GM18519 (cell line): Measurements from ENCODE around the gene G2E3.
"Not testable (repeated sequence)": the region's sequence is repeated elsewhere in the genome, so short reads cannot be mapped to it uniquely, and the experiment has no call there.

Source experiments
- ATAC-seq: cut with Tn5 transposase; IDR thresholded peaks from one replicate; pipeline ENCODE4 v1.9.1; 2021; ENCODE audit warnings: mild to moderate bottlenecking, moderate library complexity; ENCODE audit not compliant: unreplicated experiment, low FRiP score

The G2E3 gene, protein sequence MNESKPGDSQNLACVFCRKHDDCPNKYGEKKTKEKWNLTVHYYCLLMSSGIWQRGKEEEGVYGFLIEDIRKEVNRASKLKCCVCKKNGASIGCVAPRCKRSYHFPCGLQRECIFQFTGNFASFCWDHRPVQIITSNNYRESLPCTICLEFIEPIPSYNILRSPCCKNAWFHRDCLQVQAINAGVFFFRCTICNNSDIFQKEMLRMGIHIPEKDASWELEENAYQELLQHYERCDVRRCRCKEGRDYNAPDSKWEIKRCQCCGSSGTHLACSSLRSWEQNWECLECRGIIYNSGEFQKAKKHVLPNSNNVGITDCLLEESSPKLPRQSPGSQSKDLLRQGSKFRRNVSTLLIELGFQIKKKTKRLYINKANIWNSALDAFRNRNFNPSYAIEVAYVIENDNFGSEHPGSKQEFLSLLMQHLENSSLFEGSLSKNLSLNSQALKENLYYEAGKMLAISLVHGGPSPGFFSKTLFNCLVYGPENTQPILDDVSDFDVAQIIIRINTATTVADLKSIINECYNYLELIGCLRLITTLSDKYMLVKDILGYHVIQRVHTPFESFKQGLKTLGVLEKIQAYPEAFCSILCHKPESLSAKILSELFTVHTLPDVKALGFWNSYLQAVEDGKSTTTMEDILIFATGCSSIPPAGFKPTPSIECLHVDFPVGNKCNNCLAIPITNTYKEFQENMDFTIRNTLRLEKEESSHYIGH

DNA sequence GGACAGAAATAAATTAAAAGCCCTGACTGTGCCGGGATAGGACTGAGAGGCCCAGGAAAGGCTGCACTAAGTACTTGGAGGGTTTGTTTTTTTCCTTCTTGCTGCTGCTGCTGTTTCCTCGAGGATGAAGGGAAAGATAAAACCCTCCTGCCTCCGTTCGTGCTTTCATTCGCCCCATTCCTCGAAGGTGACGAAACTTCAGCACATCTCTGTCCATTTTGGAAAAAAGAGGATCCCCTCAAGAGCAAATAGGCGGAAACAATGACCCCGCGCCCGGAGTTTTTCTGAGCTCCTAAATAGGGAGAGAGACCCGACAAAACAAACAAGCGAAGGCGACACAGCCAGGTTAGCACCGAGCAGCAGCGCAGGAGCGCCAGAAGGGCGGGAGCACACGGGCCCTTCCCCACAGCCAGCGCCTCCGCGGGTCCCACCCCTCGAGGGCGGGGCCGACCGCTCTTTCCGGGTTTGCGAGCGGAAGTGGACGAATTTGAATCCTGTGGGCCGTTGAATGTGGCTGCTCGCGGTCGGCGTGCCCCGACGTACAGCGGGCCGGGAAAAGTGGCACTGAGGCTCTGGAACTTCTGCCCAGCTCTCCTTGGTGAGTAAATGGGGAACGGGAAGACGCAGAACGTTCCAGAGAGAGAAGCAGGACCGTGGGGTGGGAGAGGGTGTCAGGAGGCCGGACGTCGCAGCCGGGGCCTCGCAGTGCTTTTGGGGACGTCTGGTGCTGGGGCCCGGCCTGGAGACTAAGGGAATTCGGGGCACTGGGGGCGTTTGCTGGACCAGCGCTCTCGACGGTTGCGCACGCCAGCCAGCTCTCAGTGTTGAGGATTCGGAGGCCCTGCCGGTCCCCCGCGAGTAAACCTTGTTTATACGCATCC is at the start of gene G2E3:
TSS of gene G2E3 (plus strand) at position 484 of the 881 bp plus-strand sequence. CDS start 21,922 bp downstream, outside the sequence.
- ATAC-seq: peak; percentile 98

DNA sequence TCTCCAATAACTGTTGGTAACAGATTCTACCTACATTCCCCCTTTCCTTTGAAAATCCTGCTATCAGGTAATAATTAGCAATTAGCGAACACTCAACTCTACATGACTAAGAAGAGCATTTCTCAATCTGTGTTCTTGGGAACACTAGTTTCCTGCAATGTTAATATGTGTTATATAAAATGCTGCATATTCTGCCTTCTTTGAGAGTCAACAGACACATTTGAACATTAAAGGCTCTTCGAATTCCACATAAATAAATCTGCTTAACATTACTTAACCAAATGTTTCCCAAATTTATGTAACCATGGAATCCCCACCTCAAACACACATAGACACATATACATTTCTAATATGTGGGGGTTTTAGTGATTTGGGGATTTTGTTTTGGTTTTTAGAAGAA is 41.2 kb upstream of the G2E3 start:
- ATAC-seq: no peak

DNA sequence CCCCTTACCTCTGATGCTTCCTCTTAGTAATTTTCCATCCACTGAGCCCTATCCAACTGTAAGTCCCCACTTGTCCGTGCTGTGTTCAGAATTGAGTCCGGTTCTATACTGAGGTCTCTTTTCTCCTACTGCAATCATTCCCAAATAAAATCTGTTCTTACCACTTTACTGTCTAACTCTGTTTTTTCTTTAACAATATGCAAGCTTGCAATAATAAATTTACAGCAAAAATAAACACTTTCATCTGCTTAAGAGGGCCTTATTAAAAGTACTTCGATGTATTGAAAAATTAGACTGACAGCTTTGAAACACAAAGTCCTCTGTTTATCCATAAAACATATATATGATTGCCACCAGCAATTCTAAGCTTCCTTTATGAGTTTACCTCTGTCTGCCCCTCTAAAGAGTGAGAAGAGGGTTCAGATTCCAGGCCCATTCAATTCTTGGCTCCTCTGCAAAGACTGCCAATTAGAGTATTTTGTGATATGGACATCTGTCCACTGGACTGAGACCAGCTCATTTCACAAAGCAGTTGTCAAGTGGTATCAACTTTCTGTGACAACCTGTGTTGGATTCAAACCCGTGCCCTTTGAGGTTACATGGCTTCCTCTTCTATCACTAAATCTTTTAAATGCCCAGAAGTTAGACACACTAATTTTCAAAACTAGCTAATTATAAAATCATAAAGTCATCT is 39.9 kb upstream of the G2E3 start:
- no peak for ATAC-seq

- no peak for ATAC-seq
Observed at GRCh38 chr14:30519961-30520360, 39.0 kb upstream of the G2E3 start.

DNA sequence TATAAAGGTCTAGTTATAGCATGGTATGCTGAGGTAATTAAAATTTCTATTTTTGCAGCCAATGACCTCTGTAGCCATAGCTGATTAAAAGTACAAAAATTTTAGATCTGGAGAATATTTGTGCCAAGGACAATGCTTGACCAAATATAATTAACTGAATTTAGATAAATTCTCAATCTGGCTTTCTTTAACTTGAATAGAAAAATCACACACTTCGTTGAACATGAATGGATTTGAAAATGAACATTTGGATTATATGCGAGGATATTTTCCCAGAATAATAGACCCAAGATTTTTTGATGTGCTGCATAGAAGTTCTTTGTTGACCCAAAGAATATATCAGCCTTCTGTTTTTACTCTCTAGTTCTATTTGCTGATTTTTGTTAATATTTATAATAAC is 38.4 kb upstream of the G2E3 start:
- ATAC-seq: no peak

- peak; percentile 80 for ATAC-seq
Observed at GRCh38 chr14:30521899-30522736, 36.8 kb upstream of the G2E3 start.

DNA sequence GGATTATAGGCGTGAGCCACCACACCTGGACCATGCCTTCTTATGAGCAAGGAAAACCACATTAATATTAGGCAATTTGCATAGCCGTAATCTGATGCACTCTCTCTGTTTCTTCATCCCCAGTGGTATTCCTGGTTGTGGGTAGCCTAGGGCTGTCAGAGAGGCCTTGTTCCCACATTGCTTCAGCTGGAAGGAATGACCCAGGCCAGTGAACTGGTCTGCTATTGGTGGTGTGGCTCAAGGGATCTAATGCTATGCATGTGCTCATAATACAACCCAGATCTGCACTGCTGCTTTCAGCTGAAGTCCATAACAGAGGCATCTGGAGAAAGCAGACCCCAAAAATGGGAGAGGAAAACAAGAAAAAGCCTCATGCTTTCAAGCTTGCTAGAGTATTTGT is 33.1 kb upstream of the G2E3 start:
- no peak for ATAC-seq

DNA sequence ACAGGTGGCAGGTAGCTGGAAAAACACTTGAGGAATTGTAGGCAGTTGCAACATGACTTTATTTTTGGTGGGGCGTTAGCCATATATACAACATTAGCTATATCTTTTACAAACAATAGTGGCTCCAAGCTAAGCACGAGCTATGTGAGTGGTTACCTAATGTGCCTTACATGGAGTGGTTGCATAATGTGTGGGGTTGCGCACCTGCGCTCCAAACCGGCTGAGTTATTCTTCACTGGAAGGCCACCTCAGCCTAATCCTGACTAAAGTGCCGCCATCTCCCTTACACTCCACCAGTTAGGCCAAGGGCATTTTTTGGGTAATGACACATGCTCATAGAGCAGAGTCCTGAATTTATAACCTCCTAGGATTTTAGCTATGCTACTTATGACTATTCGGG is 31.8 kb upstream of the G2E3 start:
- ATAC-seq: no peak

DNA sequence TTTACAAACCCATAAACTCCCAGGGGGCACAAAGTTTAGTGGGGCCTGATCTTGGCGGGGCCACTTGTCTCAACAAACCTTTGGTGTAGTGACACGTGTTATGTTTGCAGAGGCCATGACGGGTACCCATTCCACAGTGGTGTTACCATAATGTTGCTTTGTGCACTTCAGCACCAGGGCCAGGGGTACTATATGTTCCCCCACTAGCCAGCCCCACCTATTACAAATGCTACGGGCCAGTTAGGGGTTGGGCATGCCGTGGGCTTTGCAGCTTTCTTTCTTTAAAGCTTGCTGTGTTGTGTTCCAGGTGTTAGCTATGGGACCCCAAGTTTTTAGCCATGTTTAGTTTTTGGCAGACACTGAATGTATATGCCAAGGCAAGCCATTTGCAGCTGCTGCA is 30.8 kb upstream of the G2E3 start:
- ATAC-seq: no peak

GRCh38 chr14:30528778-30529642 is 29.9 kb upstream of the G2E3 start:
- no peak for ATAC-seq

- no peak for ATAC-seq
Observed at GRCh38 chr14:30532264-30532663, 26.7 kb upstream of the G2E3 start.

- no peak for ATAC-seq
Observed at GRCh38 chr14:30533126-30533525, 25.8 kb upstream of the G2E3 start.

- ATAC-seq: no peak
Observed at GRCh38 chr14:30541318-30541717, 17.6 kb upstream of the G2E3 start.

DNA sequence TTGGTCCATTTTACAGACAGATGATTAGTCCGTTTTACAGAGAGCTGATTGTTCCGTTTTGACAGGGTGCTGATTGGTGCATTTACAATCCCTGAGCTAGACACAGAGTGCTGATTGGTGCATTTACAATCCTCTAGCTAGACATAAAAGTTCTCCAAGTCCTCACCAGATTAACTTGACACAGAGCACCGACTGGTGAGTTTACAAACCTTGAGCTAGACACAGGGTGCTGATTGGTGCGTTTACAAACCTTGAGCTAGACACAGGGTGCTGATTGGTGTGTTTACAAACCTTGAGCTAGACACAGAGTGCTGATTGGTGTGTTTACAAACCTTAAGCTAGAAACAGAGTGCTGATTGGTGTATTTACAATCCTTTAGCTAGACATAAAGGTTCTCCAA is 12.2 kb upstream of the G2E3 start:
- ATAC-seq: not testable (repeated sequence)

GRCh38 chr14:30547388-30548048 is 11.4 kb upstream of the G2E3 start:
- ATAC-seq: no peak

- no peak for ATAC-seq
Observed at GRCh38 chr14:30550335-30550734, 8.6 kb upstream of the G2E3 start.

DNA sequence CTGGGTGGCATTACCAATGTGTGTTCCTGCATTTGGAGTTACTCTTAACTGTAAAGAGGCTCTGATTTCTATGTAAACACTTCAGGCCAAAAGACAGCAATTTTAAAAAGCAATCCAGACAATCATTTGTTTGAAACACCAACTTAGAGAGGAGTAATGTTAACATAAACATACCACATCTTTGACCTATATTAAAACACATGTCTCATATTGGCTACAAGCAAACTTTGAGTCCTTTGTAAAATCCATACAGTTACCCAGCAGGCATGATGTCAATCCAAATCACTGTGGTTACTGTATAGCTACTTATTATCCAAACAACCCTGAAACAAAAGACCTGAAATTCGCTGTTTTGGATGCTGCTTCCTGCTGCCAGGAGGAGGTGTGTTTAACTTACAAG is 7.5 kb upstream of the G2E3 start:
- ATAC-seq: no peak
